OCI-LY7 (cell line): ENCODE measurements around the gene ZFHX3. TPM values are rescaled to one million over a fixed set of nuclear protein-coding genes. Genes with fewer than 3 reads are reported as not detected.

Experiments used
- BruUV-seq: library from RNA; stranded (reverse); fragments of 400-500 nt; replicated peaks from 2 replicates; lab custom pipeline; 2021; lab: Mats Ljungman, UMichigan
- CTCF ChIA-PET: fragments of 300-600 bp; sonication (Branson Sonifier 250); formaldehyde crosslinking; loops from one replicate; lab custom pipeline; 2022; ENCODE audit warnings: antibody characterized with exemption; ENCODE audit not compliant: unreplicated experiment; lab: Charles Lee
- POLR2A ChIA-PET: fragments of 300-600 bp; sonication (Branson Sonifier 250); formaldehyde crosslinking; loops from one replicate; lab custom pipeline; 2022; ENCODE audit warnings: antibody characterized with exemption; lab: Charles Lee
- DNase-seq: peaks from one replicate; pipeline ENCODE4 v3.0.0-alpha.2; 2015; ENCODE audit warnings: low spot score
- H2AFZ ChIP-seq: fragments of 200-600 bp; sonication (generic), shearing (Covaris generic); 2 replicates; pipeline ENCODE4 v1.6.1; 2014; ENCODE audit warnings: mild to moderate bottlenecking, antibody characterized with exemption, low read length, moderate library complexity
- H3K27ac ChIP-seq: fragments of 200-600 bp; sonication (generic); 2 replicates; pipeline ENCODE4 v1.5.1; 2014; ENCODE audit warnings: mixed run types, low read depth, mild to moderate bottlenecking, moderate library complexity, low read length, inconsistent platforms; ENCODE audit not compliant: poor library complexity, severe bottlenecking
- H3K36me3 ChIP-seq: fragments of 200-600 bp; sonication (generic); 2 replicates; pipeline ENCODE4 v1.6.1; 2014; ENCODE audit warnings: mild to moderate bottlenecking, antibody characterized with exemption, low read length, moderate library complexity, mixed read lengths; ENCODE audit not compliant: insufficient read depth
- H3K4me1 ChIP-seq: fragments of 200-600 bp; sonication (generic); 2 replicates; pipeline ENCODE4 v1.5.1; 2014; ENCODE audit warnings: mild to moderate bottlenecking, low read length; ENCODE audit not compliant: insufficient read depth, poor library complexity, severe bottlenecking
- H3K4me2 ChIP-seq: fragments of 200-600 bp; sonication (generic); 2 replicates; pipeline ENCODE4 v1.6.1; 2014; ENCODE audit warnings: mild to moderate bottlenecking, low read length
- H3K4me3 ChIP-seq: fragments of 200-600 bp; sonication (generic); 2 replicates; pipeline ENCODE4 v1.5.1; 2014; ENCODE audit warnings: mild to moderate bottlenecking, low read depth, low read length; ENCODE audit not compliant: poor library complexity, severe bottlenecking
- H3K79me2 ChIP-seq: fragments of 200-600 bp; sonication (generic); 2 replicates; pipeline ENCODE4 v1.6.1; 2016; ENCODE audit warnings: low read depth, mild to moderate bottlenecking, low read length, moderate library complexity, mixed read lengths; ENCODE audit not compliant: insufficient read depth
- H3K9me2 ChIP-seq: fragments of 200-600 bp; sonication (generic); 2 replicates; pipeline ENCODE4 v1.6.1; 2016; ENCODE audit warnings: mild to moderate bottlenecking, low read length, mixed read lengths; ENCODE audit not compliant: insufficient read depth
- H3K9me3 ChIP-seq: fragments of 200-600 bp; sonication (generic); 2 replicates; pipeline ENCODE4 v1.6.1; 2014; ENCODE audit warnings: mild to moderate bottlenecking, mixed run types, low read length, mixed read lengths
- H4K20me1 ChIP-seq: fragments of 200-600 bp; sonication (generic); 2 replicates; pipeline ENCODE4 v1.6.1; 2014; ENCODE audit warnings: mild to moderate bottlenecking, antibody characterized with exemption, low read length, moderate library complexity, mixed read lengths; ENCODE audit not compliant: insufficient read depth
- CTCF ChIP-seq: fragments of 200-600 bp; sonication (generic); conservative IDR thresholded peaks from 2 replicates; pipeline ENCODE4 v1.5.1; 2014; ENCODE audit warnings: mild to moderate bottlenecking, antibody characterized with exemption, low read length, moderate library complexity, mixed read lengths
- EZH2phosphoT487 ChIP-seq: fragments of 200-600 bp; sonication (generic); IDR thresholded peaks from 2 replicates; pipeline ENCODE4 v1.6.1; 2018; ENCODE audit warnings: low read depth, borderline replicate concordance, mild to moderate bottlenecking, mixed run types, antibody characterized with exemption, low read length, moderate library complexity, mixed read lengths
- intact Hi-C: fragments of 100-400 bp; cut with micrococcal nuclease; formaldehyde crosslinking; loops from one replicate; pipeline ENCODE4 v1.10.0; 2022; ENCODE audit not compliant: unreplicated experiment
- total RNA-seq, 2 experiments: library from RNA; depleted of rRNA in 1 of 2; stranded (reverse); fragments of >200 nt in 1 of 2; shearing (Covaris generic) in 1 of 2; gene quantifications; 2 replicates each; pipeline ENCODE4 v1.2.3, GENCODE V29; 2014 to 2022

The ZFHX3 gene
- total RNA-seq, 2 experiments from 2014 or later: 1.3 to 6.2 TPM

GRCh38 chr16:73048292-73049080, 558 bp upstream of the ZFHX3 start:
- no TSS peak for BruUV-seq
- peaks cover 1% of the 10 kb centered on the region for H3K4me1 ChIP-seq
- H4K20me1 ChIP-seq: no peaks in the 10 kb centered on the region; the same call in 1 of the 2 replicates
- DNase-seq: no peak
- no peaks in the 10 kb centered on the region for H3K9me3 ChIP-seq
- no peak overlapping the region for H2AFZ ChIP-seq
- CTCF ChIA-PET: interaction anchor here (0.5 kb wide), 1 partner anchor 178 kb away, joined by 3 read pairs; no protein-coding TSS in a partner anchor
- H3K36me3 ChIP-seq: no peaks in the 10 kb centered on the region
- TF ChIP-seq EZH2phosphoT487 (no peak), CTCF (no peak)
- POLR2A ChIA-PET: no interaction called here
- no peaks in the 10 kb centered on the region for H3K9me2 ChIP-seq
- no peak overlapping the region for H3K27ac ChIP-seq
- peak overlapping the region; percentile 59 for H3K4me3 ChIP-seq
- intact Hi-C loops: no loop called here
- H3K4me2 ChIP-seq: peak overlapping the region; percentile 64
- no peaks in the 10 kb centered on the region for H3K79me2 ChIP-seq

- no peak overlapping the region for H3K4me3 ChIP-seq
- no peaks in the 10 kb centered on the region for H3K9me3 ChIP-seq
- H3K79me2 ChIP-seq: no peaks in the 10 kb centered on the region
- ChIA-PET CTCF (no interaction called here), POLR2A (no interaction called here)
- no peak overlapping the region for H3K4me2 ChIP-seq
- no peaks in the 10 kb centered on the region for H3K36me3 ChIP-seq
- no peak overlapping the region for H2AFZ ChIP-seq
- no peaks in the 10 kb centered on the region for H3K4me1 ChIP-seq
- TF ChIP-seq EZH2phosphoT487 (no peak), CTCF (no peak)
- intact Hi-C loops: no loop called here
- H3K9me2 ChIP-seq: no peaks in the 10 kb centered on the region
- no peaks in the 10 kb centered on the region; the same call in 1 of the 2 replicates for H4K20me1 ChIP-seq
- DNase-seq: no peak
- no peak overlapping the region for H3K27ac ChIP-seq
- BruUV-seq: no TSS peak
Measured at GRCh38 chr16:73047221-73047535, 750 bp downstream of the ZFHX3 start.

GRCh38 chr16:73046849-73047214, 1.1 kb downstream of the ZFHX3 start:
- Histone ChIP-seq H3K4me3 (no peak overlapping the region), H3K9me2 (no peaks in the 10 kb centered on the region), H3K4me2 (no peak overlapping the region), H3K36me3 (no peaks in the 10 kb centered on the region), H3K27ac (no peak overlapping the region), H2AFZ (no peak overlapping the region), H4K20me1 (no peaks in the 10 kb centered on the region; the same call in 1 of the 2 replicates), H3K9me3 (no peaks in the 10 kb centered on the region), H3K79me2 (no peaks in the 10 kb centered on the region), H3K4me1 (no peaks in the 10 kb centered on the region)
- intact Hi-C loops: no loop called here
- no peak for TF ChIP-seq EZH2phosphoT487
- TF ChIP-seq CTCF: no peak
- no peak for DNase-seq
- ChIA-PET CTCF (no interaction called here), POLR2A (no interaction called here)
- BruUV-seq: no TSS peak
